Endothelial cell (in vitro differentiated cells): ENCODE results near the gene GAA. TPM values are rescaled to one million over a fixed set of nuclear protein-coding genes. Genes with fewer than 3 reads are reported as not detected.

ENCODE experiments used
- DNase-seq: peaks from one replicate; pipeline ENCODE4 v3.0.0; 2021; ENCODE audit warnings: low spot score
- H3K27ac Mint-ChIP-seq: one replicate; pipeline ENCODE4 v1.8.0; 2021; ENCODE audit warnings: mixed read lengths, inconsistent platforms; ENCODE audit not compliant: unreplicated experiment
- H3K27me3 Mint-ChIP-seq: one replicate; pipeline ENCODE4 v1.8.0; 2021; ENCODE audit warnings: mild to moderate bottlenecking, moderate library complexity, mixed read lengths, inconsistent platforms; ENCODE audit not compliant: unreplicated experiment
- H3K36me3 Mint-ChIP-seq: one replicate; pipeline ENCODE4 v1.8.0; 2021; ENCODE audit warnings: mild to moderate bottlenecking, low read depth, mixed read lengths, inconsistent platforms; ENCODE audit not compliant: unreplicated experiment
- H3K4me1 Mint-ChIP-seq: one replicate; pipeline ENCODE4 v1.8.0; 2021; ENCODE audit warnings: mild to moderate bottlenecking, mixed read lengths, inconsistent platforms; ENCODE audit not compliant: unreplicated experiment
- H3K4me3 Mint-ChIP-seq: one replicate; pipeline ENCODE4 v1.8.0; 2021; ENCODE audit warnings: mild to moderate bottlenecking, mixed read lengths, inconsistent platforms; ENCODE audit not compliant: unreplicated experiment
- H3K9me3 Mint-ChIP-seq: one replicate; pipeline ENCODE4 v1.8.0; 2021; ENCODE audit warnings: mixed read lengths, inconsistent platforms; ENCODE audit not compliant: unreplicated experiment
- total RNA-seq: library from RNA; stranded (reverse); fragmentation: NEBNext Ultra II Directional; extraction: Animal tissue kit (Norgen Biotek cat#: 25700); gene quantifications from one replicate; pipeline ENCODE4 v1.2.1, GENCODE V29; 2021; ENCODE audit not compliant: unreplicated experiment
- TF ChIP-seq, protein P1 (sequence below): fragments of 200-600 bp; sonication (generic); IDR thresholded peaks from one replicate; pipeline ENCODE4 v1.5.0; 2021; ENCODE audit warnings: antibody characterized with exemption; ENCODE audit not compliant: unreplicated experiment

Gene GAA
- total RNA-seq, 1 donor from 2014 or later: 93.0 TPM

DNA sequence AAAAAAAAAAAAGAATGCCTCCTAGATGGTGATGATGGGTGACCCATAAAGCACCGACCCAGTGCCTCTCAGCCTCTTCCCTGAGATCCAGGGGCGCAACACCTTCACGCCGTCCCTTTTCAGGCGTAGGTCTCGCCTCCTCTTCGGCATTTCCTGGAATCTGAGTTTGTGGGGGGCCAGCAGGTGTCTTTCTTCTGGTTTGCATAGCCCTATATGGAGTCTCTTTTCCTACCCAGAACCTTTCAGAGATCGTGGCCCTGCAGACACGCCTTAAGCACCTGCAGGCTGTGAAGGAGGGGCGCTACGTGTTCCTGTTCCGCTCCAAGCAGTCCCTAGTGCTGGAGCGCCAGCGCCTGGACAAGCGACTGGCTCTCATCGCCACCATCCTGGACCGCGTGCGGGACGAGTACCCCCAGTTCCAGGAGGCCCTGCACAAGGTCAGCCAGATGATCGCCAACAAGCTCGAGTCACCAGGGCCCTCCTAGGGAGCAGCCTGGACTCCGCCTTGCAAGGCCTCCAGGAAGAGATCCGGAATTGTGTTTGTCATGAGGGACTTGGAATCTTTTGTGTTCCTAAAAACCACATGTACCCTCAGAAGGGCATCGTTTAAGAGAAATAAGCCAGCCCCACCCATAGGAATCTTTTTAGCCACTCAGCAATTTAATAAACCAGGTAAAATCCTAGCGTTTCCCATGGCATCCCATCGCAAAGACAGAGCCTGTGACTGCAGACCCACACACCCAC is 1.9 kb upstream of the GAA start:
- H3K9me3 Mint-ChIP-seq: no peaks in the 10 kb centered on the region
- H3K27ac Mint-ChIP-seq: no peak overlapping the region
- TF ChIP-seq, protein P1, sequence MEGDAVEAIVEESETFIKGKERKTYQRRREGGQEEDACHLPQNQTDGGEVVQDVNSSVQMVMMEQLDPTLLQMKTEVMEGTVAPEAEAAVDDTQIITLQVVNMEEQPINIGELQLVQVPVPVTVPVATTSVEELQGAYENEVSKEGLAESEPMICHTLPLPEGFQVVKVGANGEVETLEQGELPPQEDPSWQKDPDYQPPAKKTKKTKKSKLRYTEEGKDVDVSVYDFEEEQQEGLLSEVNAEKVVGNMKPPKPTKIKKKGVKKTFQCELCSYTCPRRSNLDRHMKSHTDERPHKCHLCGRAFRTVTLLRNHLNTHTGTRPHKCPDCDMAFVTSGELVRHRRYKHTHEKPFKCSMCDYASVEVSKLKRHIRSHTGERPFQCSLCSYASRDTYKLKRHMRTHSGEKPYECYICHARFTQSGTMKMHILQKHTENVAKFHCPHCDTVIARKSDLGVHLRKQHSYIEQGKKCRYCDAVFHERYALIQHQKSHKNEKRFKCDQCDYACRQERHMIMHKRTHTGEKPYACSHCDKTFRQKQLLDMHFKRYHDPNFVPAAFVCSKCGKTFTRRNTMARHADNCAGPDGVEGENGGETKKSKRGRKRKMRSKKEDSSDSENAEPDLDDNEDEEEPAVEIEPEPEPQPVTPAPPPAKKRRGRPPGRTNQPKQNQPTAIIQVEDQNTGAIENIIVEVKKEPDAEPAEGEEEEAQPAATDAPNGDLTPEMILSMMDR: no peak
- no peak overlapping the region for H3K4me3 Mint-ChIP-seq
- DNase-seq: no peak
- peaks cover 9% of the 10 kb centered on the region for H3K4me1 Mint-ChIP-seq
- no peaks in the 10 kb centered on the region for H3K36me3 Mint-ChIP-seq
- peaks cover 17% of the 10 kb centered on the region for H3K27me3 Mint-ChIP-seq

DNA sequence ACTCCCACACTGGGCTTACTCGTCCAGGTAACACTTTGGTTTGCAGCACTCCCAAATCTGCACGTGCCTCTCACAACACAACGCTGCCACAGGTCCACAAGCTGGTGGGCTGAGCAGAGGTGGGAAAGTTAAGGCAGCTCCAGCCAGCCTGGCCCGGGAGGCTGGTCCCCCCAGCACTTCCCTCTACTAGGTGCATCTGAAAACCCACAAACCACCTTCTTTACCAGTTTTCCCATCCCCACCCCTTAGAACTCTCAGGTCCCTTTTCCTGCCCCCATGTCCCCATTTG is 1.4 kb upstream of the GAA start:
- Mint-ChIP-seq H3K4me3 (no peak overlapping the region), H3K4me1 (peaks cover 9% of the 10 kb centered on the region), H3K27ac (no peak overlapping the region), H3K9me3 (no peaks in the 10 kb centered on the region), H3K36me3 (no peaks in the 10 kb centered on the region), H3K27me3 (peaks cover 18% of the 10 kb centered on the region)
- no peak for DNase-seq
- TF ChIP-seq, protein P1: no peak

DNA sequence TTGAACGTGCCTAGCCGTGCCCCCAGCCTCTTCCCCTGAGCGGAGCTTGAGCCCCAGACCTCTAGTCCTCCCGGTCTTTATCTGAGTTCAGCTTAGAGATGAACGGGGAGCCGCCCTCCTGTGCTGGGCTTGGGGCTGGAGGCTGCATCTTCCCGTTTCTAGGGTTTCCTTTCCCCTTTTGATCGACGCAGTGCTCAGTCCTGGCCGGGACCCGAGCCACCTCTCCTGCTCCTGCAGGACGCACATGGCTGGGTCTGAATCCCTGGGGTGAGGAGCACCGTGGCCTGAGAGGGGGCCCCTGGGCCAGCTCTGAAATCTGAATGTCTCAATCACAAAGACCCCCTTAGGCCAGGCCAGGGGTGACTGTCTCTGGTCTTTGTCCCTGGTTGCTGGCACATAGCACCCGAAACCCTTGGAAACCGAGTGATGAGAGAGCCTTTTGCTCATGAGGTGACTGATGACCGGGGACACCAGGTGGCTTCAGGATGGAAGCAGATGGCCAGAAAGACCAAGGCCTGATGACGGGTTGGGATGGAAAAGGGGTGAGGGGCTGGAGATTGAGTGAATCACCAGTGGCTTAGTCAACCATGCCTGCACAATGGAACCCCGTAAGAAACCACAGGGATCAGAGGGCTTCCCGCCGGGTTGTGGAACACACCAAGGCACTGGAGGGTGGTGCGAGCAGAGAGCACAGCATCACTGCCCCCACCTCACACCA is 724 bp downstream of the GAA start:
- H3K9me3 Mint-ChIP-seq: no peaks in the 10 kb centered on the region
- peak overlapping the region; percentile 95 for H3K4me3 Mint-ChIP-seq
- peaks cover 8% of the 10 kb centered on the region for H3K36me3 Mint-ChIP-seq
- TF ChIP-seq, protein P1: no peak
- peak overlapping the region; percentile 74 for H3K27ac Mint-ChIP-seq
- H3K27me3 Mint-ChIP-seq: peaks cover 17% of the 10 kb centered on the region
- no peak for DNase-seq
- peaks cover 9% of the 10 kb centered on the region for H3K4me1 Mint-ChIP-seq

DNA sequence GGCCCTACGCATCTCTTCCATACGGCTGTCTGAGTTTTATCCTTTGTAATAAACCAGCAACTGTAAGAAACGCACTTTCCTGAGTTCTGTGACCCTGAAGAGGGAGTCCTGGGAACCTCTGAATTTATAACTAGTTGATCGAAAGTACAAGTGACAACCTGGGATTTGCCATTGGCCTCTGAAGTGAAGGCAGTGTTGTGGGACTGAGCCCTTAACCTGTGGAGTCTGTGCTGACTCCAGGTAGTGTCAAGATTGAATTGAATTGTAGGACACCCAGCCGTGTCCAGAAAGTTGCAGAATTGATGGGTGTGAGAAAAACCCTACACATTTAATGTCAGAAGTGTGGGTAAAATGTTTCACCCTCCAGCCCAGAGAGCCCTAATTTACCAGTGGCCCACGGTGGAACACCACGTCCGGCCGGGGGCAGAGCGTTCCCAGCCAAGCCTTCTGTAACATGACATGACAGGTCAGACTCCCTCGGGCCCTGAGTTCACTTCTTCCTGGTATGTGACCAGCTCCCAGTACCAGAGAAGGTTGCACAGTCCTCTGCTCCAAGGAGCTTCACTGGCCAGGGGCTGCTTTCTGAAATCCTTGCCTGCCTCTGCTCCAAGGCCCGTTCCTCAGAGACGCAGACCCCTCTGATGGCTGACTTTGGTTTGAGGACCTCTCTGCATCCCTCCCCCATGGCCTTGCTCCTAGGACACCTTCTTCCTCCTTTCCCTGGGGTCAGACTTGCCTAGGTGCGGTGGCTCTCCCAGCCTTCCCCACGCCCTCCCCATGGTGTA is 1.5 kb downstream of the GAA start:
- Mint-ChIP-seq H3K4me3 (peak overlapping the region; percentile 5), H3K9me3 (no peaks in the 10 kb centered on the region), H3K36me3 (peaks cover 8% of the 10 kb centered on the region), H3K4me1 (peaks cover 9% of the 10 kb centered on the region), H3K27ac (no peak overlapping the region), H3K27me3 (peaks cover 17% of the 10 kb centered on the region)
- TF ChIP-seq, protein P1: no peak
- no peak for DNase-seq
